Measurements from ENCODE around the gene RFTN1.

The RFTN1 gene

DNA sequence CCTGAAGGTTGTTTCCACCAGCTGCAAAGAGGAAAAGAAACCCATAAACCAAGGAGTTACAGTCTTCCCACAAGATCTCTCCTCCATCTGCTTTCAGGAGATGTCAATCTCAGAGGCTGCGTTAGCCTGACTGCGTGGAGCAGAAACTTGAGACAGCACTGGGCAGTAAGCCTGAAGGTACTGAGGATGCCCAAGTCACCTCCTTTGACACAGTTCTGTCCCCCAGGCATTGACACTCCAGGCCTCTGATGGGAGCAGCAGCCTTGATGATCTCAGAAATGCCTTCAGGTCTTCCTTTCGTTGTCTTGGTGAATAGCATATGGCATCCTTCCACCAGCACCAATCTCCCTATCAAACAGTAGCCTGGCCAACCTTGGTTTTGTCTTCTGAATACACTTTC is 159.2 kb downstream of the RFTN1 start:
- no peak for DNase-seq (ENCODE audit: low spot score)

DNA sequence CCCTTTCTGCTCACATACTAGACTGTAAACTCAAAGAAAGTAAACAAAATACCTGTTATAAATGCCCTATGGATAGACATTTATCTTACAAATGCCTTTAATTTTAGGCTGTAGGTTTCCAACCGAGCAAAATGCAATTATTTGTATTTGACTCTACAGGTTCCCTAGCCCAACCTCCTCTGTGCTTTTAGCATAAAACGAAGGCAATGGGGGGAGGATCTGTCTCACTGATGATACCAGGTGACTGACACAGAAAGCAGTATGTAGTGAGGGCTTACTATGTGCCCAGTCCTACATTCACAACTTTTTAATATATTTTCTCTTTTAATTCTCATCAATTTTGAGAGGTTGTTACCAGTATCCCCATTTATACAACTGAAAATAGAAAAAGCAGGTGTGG is 161.1 kb downstream of the RFTN1 start:
- no peak for DNase-seq (ENCODE audit: low spot score)

DNA sequence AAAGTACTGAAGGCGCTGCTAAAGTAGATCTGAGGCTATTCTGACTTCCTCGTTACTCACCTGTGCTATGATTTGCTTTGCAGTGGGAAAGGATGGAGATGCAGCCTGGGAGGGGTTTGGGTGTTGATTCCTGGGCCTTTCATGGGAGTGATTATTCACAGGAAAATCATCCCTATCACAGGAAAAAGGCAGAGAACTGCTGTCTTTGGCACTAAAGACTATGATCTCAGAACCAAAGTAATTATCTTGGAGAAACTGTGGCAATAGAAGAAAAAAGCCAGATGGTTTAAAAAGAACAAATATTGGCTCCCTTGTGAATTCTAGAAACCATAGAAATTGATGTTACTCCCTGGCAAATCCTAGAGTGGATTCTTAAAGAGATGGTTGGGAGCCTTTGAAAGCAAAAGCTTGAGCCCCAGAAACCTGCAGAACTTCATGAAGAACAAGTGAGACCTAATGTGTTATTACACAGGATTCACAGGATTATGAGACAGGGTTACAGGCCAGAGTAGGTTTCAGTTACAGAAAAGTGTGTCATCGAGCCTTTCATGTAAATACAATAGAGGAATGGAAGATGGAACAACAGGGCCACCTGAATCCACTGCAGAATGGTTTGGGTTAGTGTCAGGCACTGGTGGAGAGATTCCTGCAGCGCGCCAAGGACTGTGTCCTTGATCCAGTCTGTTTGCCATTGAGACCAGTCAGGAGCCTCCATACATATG is 162.7 kb downstream of the RFTN1 start:
- no peak for DNase-seq (ENCODE audit: low spot score)

DNA sequence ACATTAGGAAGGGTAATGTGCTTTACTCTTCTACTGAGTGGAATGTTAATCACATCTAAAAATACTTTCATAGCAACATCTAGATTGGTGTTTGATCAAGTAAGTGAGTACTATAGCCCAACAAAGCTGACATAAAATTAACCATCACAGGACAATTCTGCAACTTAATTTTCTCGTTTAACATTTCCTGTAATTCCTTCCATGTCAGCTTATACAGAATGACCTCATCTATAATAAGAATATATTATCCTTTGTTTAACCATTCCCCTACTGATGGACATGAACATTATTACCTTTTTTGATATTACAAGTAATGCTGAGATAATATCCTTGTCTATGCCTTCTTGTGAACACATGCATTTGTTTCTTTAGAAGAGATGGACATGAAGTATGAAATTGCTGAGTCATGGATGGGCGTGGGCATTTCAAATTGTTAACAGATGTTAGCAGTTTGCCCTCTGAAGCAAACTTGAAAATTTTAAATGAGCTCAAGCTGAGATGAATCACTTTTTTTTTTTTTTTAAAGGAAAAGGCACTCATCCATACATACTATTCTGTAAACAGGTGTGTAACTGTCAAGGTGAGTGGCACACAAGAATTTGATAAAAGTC is 163.4 kb downstream of the RFTN1 start:
- no peak for DNase-seq (ENCODE audit: low spot score)

DNA sequence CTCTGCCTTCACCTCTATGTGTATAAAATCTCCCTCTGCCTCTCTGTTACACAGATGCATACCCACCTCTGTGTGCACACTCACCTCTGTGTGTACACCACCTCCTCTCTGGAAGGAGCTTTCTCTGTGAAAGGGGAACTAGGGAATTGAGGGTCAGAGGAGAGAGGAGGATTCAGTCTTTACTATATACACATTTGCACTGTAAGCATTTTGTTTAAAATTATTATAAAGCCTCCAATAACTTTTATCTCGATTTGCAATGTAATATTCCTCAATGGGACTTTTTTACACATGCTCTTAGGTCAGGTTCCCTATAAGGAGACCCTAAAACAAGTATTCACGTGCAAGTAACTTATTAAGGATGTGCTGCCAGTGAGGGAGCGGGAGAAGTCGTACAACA is 166.0 kb downstream of the RFTN1 start:
- DNase-seq (ENCODE audit: low spot score), result no peak

DNA sequence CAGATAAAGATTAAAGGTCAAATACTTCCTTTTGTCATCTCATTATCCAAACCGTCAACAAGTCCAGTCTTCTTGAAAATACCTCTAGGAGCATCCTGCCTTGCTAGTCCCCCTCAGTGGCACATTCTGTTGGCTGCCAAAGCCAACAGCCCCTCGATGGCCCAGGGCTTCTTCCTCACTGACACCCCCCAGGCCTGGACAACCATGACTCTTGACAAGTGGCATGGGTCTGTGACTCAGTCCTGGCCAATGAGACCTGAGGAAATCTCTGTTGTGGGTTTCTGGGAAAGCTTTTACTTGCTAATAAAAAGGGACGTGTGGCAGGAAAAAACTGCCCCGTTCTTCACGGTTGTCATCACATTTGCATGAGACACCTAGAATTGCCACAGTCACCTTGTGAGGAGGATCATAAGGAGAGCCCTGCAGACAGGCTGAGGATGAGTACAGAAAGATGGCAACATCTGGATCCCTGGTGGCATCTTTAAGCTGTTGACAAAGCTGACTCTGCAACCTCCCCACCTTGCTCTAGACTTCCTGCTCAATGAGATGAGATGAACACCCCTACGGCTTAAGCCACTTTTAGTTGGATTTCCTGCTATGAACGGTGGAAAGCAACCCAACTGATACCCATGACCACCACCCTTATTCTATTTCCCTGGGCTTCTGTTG is 167.0 kb downstream of the RFTN1 start:
- DNase-seq (ENCODE audit: low spot score), result no peak

DNA sequence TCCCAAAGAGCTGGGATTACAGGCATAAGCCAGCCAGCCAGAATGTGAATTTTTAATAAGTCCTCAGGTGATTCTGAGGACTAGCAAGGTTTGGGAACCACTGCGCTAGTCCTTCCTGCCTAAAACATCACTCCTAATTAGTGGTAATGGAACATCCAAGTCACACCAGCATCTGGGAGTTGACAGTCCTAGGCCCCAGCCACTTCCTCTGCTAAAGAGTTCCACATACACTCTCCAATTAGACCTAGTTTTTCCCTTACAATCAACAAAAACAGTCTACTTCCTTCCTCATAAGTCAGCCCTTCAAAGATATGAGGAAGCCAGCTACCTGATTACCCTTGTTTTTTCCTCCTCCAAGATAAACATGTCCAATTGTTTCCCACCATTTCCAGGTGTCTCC is 170.4 kb downstream of the RFTN1 start:
- DNase-seq (ENCODE audit: low spot score), result no peak

DNA sequence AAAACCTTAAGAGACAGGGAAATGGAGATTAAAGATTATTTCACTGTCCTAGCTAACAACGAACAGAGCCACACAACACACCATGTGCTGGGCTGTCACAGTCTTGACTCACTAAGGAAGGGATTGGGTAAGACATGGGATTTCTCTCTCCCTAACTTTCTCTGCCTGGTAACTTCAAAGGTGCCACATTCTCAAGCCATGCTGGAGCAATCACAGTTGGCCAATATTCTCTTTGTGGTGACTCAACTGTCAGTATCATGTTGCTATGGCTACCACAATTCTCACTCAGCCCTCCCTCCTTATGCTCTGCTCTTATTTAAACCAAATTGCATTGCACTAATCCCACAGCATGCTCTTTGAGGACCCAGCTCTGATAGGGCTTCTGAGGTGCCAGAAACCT is 174.5 kb downstream of the RFTN1 start:
- no peak for DNase-seq (ENCODE audit: low spot score)

DNA sequence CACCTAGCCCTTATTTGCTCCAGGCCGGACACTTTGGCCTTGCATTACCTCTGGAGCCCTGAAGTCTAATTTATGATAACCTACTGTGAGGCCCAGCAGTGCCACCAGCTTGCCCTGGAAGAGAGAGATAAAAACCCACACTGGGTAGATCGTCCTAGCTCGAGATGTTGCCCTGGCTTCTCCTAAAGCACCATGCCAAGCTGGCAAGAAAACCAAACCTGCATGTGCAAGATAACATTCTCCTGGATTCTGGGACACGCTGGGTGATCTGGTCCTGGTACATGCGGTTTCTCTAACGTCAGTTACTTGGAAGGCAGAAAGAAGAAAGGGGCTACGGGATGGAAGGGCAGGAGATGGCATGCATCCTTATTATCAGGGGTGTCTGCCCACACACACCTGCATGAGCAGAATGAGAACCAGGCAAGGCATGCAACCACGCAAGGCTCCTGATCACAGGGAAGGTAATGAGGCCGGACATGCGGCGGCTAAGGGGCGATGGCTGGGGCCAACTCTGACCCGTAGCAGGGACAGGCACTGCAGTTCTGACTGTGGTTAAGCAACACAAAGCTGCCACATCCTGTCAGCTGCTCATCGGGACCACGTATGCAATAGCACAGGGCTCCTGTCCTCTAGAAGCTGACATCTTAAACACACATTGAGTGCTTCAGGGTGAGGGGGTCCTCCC is 175.5 kb downstream of the RFTN1 start:
- no peak for DNase-seq (ENCODE audit: low spot score)

DNA sequence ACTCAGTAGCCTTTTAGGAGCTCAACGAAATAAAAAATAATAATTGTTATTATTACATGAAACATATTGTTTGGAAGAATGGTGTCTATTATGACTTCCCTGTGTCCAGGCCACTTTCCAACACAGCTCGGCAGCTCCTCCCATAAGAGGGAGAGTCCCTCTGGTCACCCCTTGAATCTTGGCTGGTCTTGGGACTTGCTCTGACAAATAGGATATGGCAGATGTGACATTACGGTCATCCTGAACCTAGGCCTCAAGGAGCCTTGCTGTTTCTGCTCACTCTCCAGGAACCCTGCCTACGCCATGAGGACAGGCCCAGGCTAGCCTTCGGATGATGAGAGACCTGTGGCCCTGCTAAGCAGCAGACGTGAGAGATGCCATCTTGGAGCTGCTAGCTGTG is 176.7 kb downstream of the RFTN1 start:
- no peak for DNase-seq (ENCODE audit: low spot score)

DNA sequence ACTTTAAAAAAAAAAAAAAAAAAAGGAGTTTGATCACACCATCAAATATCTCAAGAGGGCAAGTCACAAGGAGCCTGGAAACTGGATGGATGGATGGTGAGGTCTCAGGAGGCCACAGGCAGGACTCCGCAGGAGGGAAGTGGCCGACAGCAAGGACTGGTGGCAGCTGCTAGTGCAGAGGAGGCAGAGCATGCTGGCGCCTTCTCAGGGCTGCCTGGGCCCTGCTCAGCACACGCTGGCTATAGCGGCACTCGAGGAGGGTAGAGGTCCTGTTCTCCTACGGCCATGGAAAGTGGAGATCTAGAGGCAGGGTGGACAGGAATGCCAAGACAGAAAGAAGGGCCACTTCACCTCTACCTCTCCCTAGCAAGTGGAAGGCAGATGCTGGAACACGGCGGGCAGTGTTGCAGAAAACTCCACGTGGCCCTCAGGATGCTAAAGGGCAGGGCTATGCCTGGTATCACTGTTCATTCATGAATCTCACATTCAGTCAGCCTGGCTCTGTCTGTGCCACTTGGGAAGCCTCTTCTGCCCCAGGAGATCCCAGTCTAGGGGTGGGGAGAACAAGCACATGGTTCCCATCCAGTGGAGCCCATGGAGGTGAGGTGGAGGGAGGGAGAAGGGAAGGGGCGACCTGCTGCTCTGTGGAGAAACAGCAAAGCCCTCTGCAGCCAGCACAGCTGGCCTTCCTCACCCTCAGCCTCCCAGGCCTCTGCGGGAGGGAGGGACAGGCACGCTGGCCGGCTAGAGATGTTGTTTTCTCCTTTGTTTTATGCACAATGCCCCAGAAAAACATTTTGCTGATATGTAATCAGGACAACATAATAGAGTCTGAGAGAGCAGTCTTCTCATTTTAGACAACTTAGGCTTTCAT is 177.5 kb downstream of the RFTN1 start:
- DNase-seq (ENCODE audit: low spot score), result no peak

DNA sequence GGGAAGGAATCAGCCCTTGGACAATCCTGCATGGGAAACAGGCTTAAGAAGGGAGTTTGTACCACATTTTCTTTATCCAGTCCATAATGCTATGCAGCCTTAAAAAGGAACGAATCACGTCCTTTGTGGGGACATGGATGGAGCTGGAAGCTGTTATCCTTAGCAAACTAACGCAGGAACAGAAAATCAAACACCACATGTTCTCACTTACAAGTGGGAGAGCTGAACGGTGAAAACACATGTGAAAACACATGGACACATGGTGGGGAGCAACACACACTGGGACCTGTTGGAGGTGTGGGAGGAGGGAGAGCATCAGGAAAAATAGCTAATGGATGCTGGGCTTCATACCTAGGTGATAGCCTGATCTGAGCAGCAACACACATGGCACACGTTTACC is 178.2 kb downstream of the RFTN1 start:
- DNase-seq (ENCODE audit: low spot score), result no peak

DNA sequence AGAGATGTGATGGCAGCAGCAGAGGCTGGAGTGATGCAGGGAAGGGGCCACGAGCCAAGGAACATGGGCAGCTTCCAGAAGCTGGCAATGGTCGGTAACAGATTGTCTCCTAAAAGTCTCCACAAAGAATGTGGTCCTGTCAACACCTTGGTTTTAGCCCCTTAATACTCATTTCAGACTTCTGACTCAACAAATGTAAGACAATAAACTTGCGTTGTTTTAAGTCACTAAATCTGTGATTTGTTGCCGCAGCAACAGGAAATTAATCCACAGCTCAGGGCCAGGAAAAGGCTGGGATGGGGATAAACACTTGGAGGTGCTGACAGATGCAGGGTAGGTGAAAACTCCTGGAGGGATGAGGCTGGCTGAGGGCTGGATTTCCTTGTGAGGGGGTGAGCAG is 178.6 kb downstream of the RFTN1 start:
- DNase-seq (ENCODE audit: low spot score), result no peak

DNA sequence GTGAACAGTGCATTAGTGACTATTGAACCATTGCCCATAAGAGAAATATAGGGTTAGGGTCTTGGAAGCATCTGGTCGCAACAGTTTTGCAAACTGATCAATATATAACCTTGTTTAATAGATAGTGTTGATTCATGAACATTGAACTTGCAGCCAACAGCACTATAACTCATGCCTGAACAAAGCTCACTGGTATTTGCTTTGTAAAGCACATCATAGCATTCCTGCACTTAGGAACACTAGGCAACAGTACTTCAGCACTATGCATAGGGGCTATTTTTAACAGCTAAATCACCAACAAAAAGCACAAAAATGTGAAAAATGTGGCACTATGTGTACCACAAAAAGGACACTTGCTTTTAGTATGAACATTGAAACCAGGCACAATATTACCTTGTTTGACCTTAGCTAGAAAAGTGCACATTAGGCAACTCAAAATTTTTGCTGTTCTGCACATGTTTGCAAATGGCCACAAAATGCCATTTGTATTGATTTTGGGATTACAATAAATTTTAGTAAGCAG is 180.5 kb downstream of the RFTN1 start:
- DNase-seq (ENCODE audit: low spot score), result no peak

DNA sequence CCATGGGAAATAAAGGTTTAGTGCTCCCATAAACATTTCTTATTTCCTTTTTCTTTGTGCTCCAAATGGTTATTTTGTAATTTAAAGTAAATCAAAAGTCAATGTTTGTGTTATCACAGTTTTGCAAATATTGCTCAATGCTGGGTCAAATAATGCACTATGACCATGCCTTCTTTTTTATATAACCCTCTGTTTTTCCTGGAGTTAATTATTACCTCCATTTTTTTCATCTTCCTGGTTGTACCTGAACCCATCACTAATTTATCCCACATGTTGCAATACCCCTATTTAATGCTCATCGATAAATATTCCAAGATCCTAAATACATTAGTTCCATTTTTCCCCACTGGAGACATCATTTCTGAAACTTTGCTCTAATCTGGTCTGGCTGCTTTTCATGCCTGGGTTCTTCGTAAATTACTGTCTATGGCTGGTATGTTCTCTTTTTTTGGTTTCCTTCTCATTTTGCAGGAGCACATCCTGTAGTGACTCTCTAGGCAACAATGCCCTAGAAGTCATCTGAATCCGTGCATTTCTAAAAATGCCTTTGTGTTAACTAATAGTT is 182.1 kb downstream of the RFTN1 start:
- DNase-seq (ENCODE audit: low spot score), result no peak

DNA sequence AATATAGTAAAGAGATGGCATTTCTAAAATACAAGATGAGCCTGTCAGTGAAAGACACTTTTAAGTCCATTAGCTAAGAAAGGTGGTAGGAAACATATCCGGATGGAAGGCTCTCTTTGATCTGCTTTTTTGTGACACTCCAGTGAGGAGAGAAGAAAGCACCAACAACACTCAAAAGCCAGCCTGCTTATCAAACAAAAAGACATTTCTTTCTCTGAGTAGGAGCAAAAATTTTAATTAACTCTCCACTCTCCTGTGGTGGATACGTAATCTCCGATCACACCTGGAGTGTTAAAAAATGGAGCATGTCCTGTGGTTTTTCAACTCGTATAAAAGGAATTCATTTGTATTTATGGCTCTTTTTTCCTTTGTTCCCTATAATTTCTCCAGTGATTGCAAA is 183.1 kb downstream of the RFTN1 start:
- no peak for DNase-seq (ENCODE audit: low spot score)

DNA sequence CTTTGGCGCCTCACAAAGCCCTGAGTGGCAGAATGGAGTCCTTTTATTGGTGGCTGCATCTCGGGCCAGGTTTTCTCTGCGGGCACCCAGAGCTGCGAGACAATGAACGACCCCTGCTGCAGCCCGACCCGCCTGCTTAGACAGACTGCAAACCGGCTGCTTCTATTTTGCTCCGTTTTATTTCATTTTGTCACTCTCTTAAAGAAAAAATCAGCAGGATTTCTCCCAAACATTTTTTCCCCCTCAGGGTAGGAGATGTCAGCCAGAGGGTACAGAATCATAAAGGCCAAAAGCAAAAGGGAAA is 183.7 kb downstream of the RFTN1 start:
- DNase-seq (ENCODE audit: low spot score), result no peak

DNA sequence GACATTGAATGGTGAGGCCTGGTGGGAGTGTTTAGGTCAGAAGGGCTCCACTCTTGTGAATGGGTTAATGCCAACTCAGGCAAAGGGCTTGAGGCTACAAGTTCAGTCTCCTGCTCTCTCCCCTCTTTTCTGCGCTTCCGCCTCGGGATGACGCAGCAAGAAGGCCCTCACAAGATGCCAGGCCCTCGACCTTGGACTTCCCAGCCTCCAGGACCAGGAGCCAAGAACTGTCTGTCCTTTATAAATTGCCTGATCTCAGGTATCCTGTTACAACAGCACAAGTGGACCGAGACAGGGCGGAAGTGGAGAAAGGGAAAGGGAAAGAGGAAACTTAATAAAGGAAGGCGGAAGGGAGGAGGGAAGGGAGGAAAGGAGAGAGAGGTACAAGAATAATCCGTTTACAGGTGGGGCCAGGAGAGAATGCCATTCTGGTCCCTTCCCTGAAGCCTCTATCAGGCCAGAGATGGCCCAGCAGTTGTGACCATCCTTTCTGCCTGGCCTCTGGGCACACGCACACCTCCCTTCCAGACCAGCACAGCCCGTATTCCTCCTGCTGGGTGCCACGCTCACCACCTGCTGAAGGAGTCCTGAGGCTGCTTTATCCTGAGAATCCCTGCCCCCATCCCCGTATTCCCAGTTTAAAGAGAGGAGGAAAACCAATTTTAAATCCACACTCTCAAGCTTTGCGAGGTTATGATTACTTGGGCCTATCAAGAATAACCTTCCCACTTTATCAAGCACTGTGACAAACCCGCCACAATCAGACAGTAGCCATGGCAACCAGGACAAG is 184.3 kb downstream of the RFTN1 start:
- no peak for DNase-seq (ENCODE audit: low spot score)

DNA sequence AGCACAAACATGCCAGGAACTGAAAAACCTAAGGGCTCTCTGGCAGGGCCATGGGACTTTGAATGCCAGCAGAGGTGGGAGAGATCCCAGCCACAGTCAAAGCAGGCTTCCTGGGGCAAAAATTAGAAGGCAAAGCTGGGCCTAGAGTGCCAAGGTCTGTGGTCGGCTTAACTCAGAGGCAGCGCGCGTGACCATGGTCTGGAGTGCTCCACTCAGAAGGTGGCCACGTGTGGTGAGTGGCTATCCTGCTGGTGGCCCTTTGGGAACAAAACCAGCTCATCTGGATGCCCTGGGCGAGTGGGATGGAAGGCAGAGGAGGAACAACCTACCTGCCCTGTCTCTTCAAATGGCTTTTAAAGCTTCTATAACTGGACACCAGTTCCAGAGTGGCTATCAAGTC is 185.4 kb downstream of the RFTN1 start:
- DNase-seq (ENCODE audit: low spot score), result no peak

DNA sequence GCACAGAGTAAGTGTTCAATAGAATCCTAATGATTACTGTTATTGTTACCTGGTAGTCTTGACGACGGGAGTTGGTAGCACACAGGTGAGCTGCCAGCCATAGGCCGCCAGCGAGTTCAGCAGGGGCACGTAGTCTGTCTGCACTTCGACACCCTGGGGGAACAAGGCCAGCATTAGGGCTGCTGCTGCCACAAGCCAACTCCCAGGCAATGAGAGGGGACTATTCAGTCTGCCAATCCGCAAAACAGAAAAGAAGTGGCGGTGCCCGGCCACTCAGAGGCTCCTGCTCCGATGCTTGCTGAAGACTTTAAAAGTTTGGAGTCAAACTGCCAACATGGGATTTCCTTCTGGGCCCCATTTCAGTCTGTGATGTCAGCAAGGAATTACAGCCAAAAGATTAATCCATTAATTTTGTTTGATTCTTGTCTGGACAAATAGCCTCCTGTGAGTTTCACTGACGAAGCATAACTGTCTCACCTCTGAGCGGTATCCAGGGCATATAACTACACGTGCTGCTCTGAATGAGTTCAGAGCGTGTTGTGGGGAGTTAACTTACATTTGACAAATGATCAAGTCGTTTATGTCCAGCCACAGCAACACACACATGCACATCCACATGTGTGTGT is 186.7 kb downstream of the RFTN1 start:
- DNase-seq (ENCODE audit: low spot score), result no peak

Data from germinal center (tissue), 1 donor.